ENCODE results near the gene SH3PXD2B.

- TF ChIP-seq CTCF (conservative IDR thresholded peaks at IDR 0.05 in 1 of 2, IDR thresholded peaks at IDR 0.05 in 1 of 2; ENCODE audit: low read depth in 1 of 2, low read length in 2 of 2) (no peak), EZH2 (IDR thresholded peaks at IDR 0.05; ENCODE audit: low read length, missing control alignments) (no peak)
Measured at GRCh38 chr5:172402531-172403188, 51.7 kb downstream of the SH3PXD2B start.
